Peyer's patch (tissue), 4 donors: ENCODE results near the gene SMURF2. TPM values are rescaled to one million over a fixed set of nuclear protein-coding genes. Genes with fewer than 3 reads are reported as not detected.

Experiments used
- DNase-seq, 3 donors: peaks; one replicate each; pipeline ENCODE4 v3.0.0-alpha.2; 2017 to 2019
- H3K27ac ChIP-seq, 4 donors: fragments of 200-600 bp; sonication (generic); one replicate each; pipeline ENCODE4 v1.5.1; 2016 to 2019
- H3K27me3 ChIP-seq, 2 donors: fragments of 200-600 bp; sonication (generic); one replicate each; pipeline ENCODE4 v1.5.1; 2019
- H3K36me3 ChIP-seq, 3 donors: fragments of 200-600 bp; sonication (generic); one replicate each; pipeline ENCODE4 v1.5.1; 2016 to 2019
- H3K4me1 ChIP-seq, 4 donors: fragments of 200-600 bp; sonication (generic); one replicate each; pipeline ENCODE4 v1.5.1; 2016 to 2019
- H3K4me3 ChIP-seq, 4 donors: fragments of 200-600 bp; sonication (generic); 1 replicate in 3 of 4; 2 replicates in 1 of 4; pipeline ENCODE4 v1.5.1; 2016 to 2019; ENCODE audit warnings: mild to moderate bottlenecking in 1 of 4
- H3K9me3 ChIP-seq, 4 donors: fragments of 200-600 bp; sonication (generic); one replicate each; pipeline ENCODE4 v1.5.1; 2016 to 2019; ENCODE audit warnings: mild to moderate bottlenecking in 1 of 4
- POLR2A ChIP-seq, 2 donors: fragments of 450-650 bp; IDR thresholded peaks; one replicate each; pipeline ENCODE4 v1.5.1; 2017; ENCODE audit warnings: antibody characterized with exemption in 2 of 2, mild to moderate bottlenecking in 2 of 2, moderate library complexity in 2 of 2
- total RNA-seq, 4 donors: library from RNA; depleted of rRNA; stranded (reverse); fragments of >200 nt; gene quantifications; one replicate each; pipeline ENCODE4 v1.1.0, GENCODE V29; 2016
- TF ChIP-seq, protein P1 (sequence below), 6 experiments: fragments of 450-650 bp in 4 of 6; fragments of 200-600 bp in 2 of 6; sonication (generic) in 1 of 6; IDR thresholded peaks; one replicate each; pipeline ENCODE4 v1.5.1; 2017 to 2019; ENCODE audit warnings: antibody characterized with exemption in 6 of 6, mild to moderate bottlenecking in 3 of 6, moderate library complexity in 1 of 6

Gene SMURF2
- total RNA-seq, 4 donors from 2014 or later = 34.3 to 41.6 (median 37.5) TPM

DNA sequence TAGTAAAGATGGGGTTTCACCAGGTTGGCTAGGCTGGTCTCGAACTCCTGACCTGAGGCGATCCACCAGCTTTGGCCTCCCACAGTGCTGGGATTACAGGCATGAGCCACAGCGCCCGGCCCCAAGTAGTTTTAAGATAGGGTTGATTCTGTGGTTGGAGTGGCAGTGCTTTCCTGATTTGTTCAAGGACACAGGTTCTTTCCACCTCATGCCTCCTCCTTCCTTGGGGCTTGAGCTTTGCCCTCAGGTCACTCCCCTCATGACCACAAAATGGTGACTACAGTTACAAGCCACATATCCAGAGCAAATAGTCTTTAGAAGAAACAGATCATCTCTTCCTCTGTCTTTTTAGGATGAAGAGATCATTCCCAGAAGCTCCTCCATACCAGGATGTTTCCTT is 25.3 kb upstream of the SMURF2 start:
- no peak for DNase-seq
- H3K9me3 ChIP-seq = no peaks in the 10 kb centered on the region

DNA sequence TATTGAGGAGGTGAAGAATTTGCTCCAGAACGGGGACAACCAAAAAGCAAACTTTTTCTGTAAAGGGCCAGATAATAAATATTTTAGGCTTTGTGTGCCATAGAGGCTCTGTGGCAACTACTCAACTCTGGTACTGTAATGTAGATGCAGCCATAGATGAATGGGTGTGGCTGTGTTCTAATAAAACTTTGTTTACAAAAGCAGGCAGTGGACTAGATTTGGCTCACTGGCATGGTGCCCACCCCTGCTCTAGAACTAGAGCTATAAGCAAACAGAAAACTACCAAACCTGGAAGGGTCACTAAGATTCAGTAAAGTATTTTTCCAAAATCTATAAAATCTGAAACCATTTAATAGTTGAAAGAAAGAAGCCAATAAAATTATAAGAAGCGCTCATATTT is 24.6 kb upstream of the SMURF2 start:
- Histone ChIP-seq H3K27ac (no peak overlapping the region), H3K36me3 (no peaks in the 10 kb centered on the region), H3K9me3 (no peaks in the 10 kb centered on the region), H3K27me3 (no peaks in the 10 kb centered on the region), H3K4me3 (no peak overlapping the region), H3K4me1 (no peaks in the 10 kb centered on the region)
- DNase-seq = no peak
- TF ChIP-seq, protein P1, sequence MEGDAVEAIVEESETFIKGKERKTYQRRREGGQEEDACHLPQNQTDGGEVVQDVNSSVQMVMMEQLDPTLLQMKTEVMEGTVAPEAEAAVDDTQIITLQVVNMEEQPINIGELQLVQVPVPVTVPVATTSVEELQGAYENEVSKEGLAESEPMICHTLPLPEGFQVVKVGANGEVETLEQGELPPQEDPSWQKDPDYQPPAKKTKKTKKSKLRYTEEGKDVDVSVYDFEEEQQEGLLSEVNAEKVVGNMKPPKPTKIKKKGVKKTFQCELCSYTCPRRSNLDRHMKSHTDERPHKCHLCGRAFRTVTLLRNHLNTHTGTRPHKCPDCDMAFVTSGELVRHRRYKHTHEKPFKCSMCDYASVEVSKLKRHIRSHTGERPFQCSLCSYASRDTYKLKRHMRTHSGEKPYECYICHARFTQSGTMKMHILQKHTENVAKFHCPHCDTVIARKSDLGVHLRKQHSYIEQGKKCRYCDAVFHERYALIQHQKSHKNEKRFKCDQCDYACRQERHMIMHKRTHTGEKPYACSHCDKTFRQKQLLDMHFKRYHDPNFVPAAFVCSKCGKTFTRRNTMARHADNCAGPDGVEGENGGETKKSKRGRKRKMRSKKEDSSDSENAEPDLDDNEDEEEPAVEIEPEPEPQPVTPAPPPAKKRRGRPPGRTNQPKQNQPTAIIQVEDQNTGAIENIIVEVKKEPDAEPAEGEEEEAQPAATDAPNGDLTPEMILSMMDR (IDR thresholded peaks at IDR 0.05) = no peak
- no peak for TF ChIP-seq POLR2A (IDR thresholded peaks at IDR 0.05)

More for the DNA sequence above, 25.3 kb upstream of the SMURF2 start:
- Histone ChIP-seq H3K36me3 (no peaks in the 10 kb centered on the region), H3K4me3 (no peak overlapping the region), H3K27me3 (no peaks in the 10 kb centered on the region), H3K27ac (no peak overlapping the region), H3K4me1 (no peaks in the 10 kb centered on the region)
- TF ChIP-seq, protein P1 (IDR thresholded peaks at IDR 0.05) = no peak
- TF ChIP-seq POLR2A (IDR thresholded peaks at IDR 0.05) = no peak

DNA sequence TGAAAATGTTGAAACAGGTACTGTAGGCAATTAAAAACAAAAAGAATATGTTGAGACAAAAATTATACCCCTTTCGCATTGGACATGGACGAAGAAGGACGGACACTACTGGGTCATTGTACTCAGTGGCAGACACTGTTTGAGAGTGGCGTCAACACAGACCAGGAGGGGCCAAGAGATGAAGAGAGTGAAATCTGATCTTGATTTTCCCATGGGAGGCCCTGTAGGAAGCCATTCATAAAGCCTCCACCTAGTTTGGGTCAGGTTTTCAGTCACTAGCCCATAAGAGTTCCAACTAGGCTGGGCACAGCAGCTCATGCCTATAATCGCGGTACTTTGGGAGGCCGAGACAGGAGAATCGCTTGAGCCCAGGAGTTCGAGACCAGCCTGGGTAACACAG is 23.6 kb upstream of the SMURF2 start:
- H3K4me1 ChIP-seq = no peaks in the 10 kb centered on the region
- no peaks in the 10 kb centered on the region for H3K36me3 ChIP-seq
- no peaks in the 10 kb centered on the region for H3K27me3 ChIP-seq
- H3K9me3 ChIP-seq = no peaks in the 10 kb centered on the region
- H3K27ac ChIP-seq = no peak overlapping the region
- DNase-seq = no peak
- no peak for TF ChIP-seq POLR2A (IDR thresholded peaks at IDR 0.05)
- TF ChIP-seq, protein P1 (IDR thresholded peaks at IDR 0.05) = no peak
- no peak overlapping the region for H3K4me3 ChIP-seq

DNA sequence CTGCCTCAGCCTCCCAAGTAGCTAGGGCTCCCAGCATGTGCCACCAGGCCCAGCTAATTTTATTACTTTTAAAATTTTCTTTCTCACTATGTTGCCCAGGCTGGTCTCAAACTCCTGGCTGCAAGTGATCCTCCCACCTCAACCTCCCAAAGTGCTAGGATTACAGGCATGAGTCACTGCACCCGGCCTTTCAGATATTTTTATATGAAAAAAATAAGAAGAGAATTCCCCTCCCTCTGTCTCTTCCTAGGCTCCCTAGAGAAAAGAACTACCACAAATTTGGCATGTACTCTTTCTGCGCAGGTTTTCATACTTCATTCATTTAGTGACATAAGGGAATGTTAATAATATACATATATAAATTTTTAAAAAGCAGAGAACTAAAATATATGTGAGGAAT is 21.7 kb upstream of the SMURF2 start:
- TF ChIP-seq, protein P1 (IDR thresholded peaks at IDR 0.05) = no peak
- TF ChIP-seq POLR2A (IDR thresholded peaks at IDR 0.05) = no peak
- Histone ChIP-seq H3K27ac (no peak overlapping the region), H3K4me3 (no peak overlapping the region), H3K9me3 (no peaks in the 10 kb centered on the region), H3K4me1 (no peaks in the 10 kb centered on the region), H3K36me3 (no peaks in the 10 kb centered on the region), H3K27me3 (no peaks in the 10 kb centered on the region)
- DNase-seq = no peak

DNA sequence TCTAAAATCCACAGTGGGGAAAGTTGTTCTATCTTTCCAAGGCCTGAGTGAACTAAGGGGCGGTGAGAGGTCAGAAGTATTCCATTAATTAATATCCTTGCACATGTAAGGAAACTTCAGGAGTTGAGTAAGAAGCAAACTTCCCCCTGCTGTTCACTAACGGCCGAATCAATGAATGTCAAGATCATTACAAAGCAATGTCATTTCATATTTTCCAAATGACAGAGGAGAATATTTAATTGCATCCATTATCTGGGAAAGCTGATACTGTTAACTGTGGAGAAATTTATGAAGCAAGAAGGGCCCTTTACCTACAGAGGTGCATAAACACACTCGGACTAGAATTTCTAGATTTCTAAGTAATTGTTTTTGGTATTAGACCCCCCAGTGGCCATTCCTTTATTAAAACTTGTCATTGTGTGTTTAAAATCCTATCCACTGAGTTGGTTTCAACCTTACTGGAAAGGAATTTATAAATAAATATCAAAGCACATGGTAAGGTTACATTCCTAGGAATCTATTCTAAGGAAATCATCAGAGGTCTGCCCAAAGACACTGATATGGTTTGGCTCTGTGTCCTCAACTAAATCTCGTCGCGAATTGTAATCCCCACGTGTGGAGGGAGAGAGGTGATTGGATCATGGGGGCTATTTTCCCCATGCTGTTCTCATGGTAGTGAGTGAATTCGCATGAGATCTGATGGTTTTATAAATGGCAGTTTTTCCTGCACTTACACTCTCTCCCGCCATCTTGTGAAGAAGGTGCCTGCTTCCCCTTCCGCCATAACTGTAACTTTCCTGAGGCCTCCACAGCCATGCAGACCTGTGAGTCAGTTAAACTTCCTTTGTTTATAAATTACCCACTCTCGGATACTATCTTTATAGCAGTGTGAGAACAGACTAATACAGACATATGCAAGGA is 20.4 kb upstream of the SMURF2 start:
- no peak overlapping the region for H3K27ac ChIP-seq
- no peak for TF ChIP-seq POLR2A (IDR thresholded peaks at IDR 0.05)
- TF ChIP-seq, protein P1 (IDR thresholded peaks at IDR 0.05) = no peak
- H3K9me3 ChIP-seq = no peaks in the 10 kb centered on the region
- H3K4me3 ChIP-seq = no peak overlapping the region
- H3K4me1 ChIP-seq = no peaks in the 10 kb centered on the region
- H3K27me3 ChIP-seq = no peaks in the 10 kb centered on the region
- DNase-seq = no peak
- no peaks in the 10 kb centered on the region for H3K36me3 ChIP-seq
